K562 (cell line): ENCODE data around the gene COL6A2.

Source experiments
- DEAF1 ChIP-seq: fragments of 450-650 bp; formaldehyde crosslinking; IDR thresholded peaks from 2 replicates; pipeline ENCODE4 v1.4.0; 2020; ENCODE audit warnings: mild to moderate bottlenecking, moderate library complexity
- FOS ChIP-seq: IDR thresholded peaks from 3 replicates; pipeline ENCODE4 v1.6.1; 2011; ENCODE audit not compliant: insufficient read length; ENCODE audit errors: extremely low read depth
- POLR2A ChIP-seq: fragments of 450-650 bp; conservative IDR thresholded peaks from 2 replicates; pipeline ENCODE4 v1.6.1; 2016
- PTBP1 ChIP-seq: fragments of 200-400 bp; formaldehyde crosslinking; IDR thresholded peaks from 2 replicates; pipeline ENCODE4 v1.6.1; 2017; ENCODE audit warnings: low read depth, low read length
- SP1 ChIP-seq: sonication (generic); formaldehyde crosslinking; IDR thresholded peaks from 2 replicates; pipeline ENCODE4 v1.8.1; 2022; ENCODE audit warnings: mild to moderate bottlenecking, missing genetic modification reagents
- ZNF76 ChIP-seq: fragments of 250-450 bp; sonication (Bioruptor Pico); IDR thresholded peaks from 2 replicates; pipeline ENCODE4 v1.4.0; 2020; ENCODE audit warnings: mild to moderate bottlenecking, moderate library complexity, borderline replicate concordance

- TF ChIP-seq DEAF1 (no peak), SP1 (CRISPR knock-in tag) (no peak), FOS (no peak), ZNF76 (CRISPR knock-in tag) (no peak), POLR2A (no peak), PTBP1 (no peak)
These were observed 15.3 kb upstream of the COL6A2 start for GRCh38 chr21:46082713-46082962.
